ENCODE data around the gene TXNDC2. TPM values are rescaled to one million over a fixed set of nuclear protein-coding genes. Genes with fewer than 3 reads are reported as not detected.

Gene TXNDC2
- total and polyA plus RNA-seq, 9 of the 15 experiments (the other 6 are each of a cell fraction or from before 2014, with no cell fraction given), result 1.2 to 4.9 (median 2.3) TPM

DNA sequence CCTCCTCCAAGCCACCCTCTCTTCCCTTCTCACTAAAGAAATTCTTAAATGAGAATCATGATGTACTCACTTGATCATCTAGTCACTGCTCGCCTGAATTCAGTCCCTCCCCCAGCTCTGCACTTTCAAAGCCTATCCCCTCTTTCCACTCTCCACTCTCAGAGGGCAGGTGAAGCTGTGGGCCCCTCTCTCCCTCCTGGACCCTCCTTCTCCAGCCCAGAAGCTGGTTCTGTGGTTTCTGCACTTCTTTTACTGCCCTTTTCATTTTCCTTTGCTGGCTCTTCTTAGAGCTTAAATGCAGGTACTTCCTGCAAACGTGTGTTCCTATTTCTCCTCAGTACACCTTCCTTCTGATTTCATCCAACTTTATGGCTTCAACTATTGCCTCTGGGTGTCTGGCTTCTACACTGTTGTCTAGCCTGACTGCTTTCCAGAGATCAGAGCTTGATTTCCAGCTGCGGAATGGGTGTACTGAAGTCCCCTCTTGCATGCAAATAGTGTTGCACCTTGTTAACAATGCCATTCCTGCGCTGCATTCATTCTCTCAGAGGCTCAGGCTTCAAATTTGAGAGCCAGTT lies 15.3 kb upstream of the TXNDC2 start (continued):
- TF ChIP-seq, protein P1, sequence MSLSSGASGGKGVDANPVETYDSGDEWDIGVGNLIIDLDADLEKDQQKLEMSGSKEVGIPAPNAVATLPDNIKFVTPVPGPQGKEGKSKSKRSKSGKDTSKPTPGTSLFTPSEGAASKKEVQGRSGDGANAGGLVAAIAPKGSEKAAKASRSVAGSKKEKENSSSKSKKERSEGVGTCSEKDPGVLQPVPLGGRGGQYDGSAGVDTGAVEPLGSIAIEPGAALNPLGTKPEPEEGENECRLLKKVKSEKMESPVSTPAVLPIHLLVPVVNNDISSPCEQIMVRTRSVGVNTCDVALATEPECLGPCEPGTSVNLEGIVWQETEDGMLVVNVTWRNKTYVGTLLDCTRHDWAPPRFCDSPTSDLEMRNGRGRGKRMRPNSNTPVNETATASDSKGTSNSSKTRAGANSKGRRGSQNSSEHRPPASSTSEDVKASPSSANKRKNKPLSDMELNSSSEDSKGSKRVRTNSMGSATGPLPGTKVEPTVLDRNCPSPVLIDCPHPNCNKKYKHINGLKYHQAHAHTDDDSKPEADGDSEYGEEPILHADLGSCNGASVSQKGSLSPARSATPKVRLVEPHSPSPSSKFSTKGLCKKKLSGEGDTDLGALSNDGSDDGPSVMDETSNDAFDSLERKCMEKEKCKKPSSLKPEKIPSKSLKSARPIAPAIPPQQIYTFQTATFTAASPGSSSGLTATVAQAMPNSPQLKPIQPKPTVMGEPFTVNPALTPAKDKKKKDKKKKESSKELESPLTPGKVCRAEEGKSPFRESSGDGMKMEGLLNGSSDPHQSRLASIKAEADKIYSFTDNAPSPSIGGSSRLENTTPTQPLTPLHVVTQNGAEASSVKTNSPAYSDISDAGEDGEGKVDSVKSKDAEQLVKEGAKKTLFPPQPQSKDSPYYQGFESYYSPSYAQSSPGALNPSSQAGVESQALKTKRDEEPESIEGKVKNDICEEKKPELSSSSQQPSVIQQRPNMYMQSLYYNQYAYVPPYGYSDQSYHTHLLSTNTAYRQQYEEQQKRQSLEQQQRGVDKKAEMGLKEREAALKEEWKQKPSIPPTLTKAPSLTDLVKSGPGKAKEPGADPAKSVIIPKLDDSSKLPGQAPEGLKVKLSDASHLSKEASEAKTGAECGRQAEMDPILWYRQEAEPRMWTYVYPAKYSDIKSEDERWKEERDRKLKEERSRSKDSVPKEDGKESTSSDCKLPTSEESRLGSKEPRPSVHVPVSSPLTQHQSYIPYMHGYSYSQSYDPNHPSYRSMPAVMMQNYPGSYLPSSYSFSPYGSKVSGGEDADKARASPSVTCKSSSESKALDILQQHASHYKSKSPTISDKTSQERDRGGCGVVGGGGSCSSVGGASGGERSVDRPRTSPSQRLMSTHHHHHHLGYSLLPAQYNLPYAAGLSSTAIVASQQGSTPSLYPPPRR (CRISPR knock-in tag; IDR thresholded peaks at IDR 0.05; ENCODE audit: borderline replicate concordance), result no peak
- TF ChIP-seq KAT2B (IDR thresholded peaks at IDR 0.05; ENCODE audit: low read depth, low read length) (no peak), BCL6 (CRISPR knock-in tag; IDR thresholded peaks at IDR 0.05) (no peak), ZNF324 (CRISPR knock-in tag; IDR thresholded peaks at IDR 0.05) (no peak), ZNF780A (CRISPR knock-in tag; IDR thresholded peaks at IDR 0.05) (no peak), ERF (CRISPR knock-in tag; IDR thresholded peaks at IDR 0.05) (no peak), SIX5 (IDR thresholded peaks at IDR 0.05; ENCODE audit: borderline replicate concordance in 1 of 2, insufficient read depth in 1 of 2, low read depth in 1 of 2, low read length in 2 of 2) (peak in 1 of 2 experiments; percentile 20; a peak in 1 of 4 replicates), RBM34 (IDR thresholded peaks at IDR 0.05; ENCODE audit: borderline replicate concordance, insufficient read depth, low read length) (no peak), POLR2G (IDR thresholded peaks at IDR 0.05; ENCODE audit: low read depth, low read length) (no peak), KLF16 (IDR thresholded peaks at IDR 0.05) (no peak), CBFA2T3 (IDR thresholded peaks at IDR 0.05) (no peak), HEY1 (CRISPR knock-in tag; IDR thresholded peaks at IDR 0.05; ENCODE audit: borderline replicate concordance) (0 out of 2 replicates have a peak, but pooled peaks have one; percentile 46), NCOA6 (IDR thresholded peaks at IDR 0.05) (no peak), THRAP3 (IDR thresholded peaks at IDR 0.05; ENCODE audit: borderline replicate concordance) (no peak), SMARCA5 (IDR thresholded peaks at IDR 0.05) (peak; percentile 71; the same call in 1 of the 2 replicates)
- TF ChIP-seq, protein P2, sequence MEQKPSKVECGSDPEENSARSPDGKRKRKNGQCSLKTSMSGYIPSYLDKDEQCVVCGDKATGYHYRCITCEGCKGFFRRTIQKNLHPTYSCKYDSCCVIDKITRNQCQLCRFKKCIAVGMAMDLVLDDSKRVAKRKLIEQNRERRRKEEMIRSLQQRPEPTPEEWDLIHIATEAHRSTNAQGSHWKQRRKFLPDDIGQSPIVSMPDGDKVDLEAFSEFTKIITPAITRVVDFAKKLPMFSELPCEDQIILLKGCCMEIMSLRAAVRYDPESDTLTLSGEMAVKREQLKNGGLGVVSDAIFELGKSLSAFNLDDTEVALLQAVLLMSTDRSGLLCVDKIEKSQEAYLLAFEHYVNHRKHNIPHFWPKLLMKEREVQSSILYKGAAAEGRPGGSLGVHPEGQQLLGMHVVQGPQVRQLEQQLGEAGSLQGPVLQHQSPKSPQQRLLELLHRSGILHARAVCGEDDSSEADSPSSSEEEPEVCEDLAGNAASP (IDR thresholded peaks at IDR 0.05), result no peak
- TF ChIP-seq, protein P3, sequence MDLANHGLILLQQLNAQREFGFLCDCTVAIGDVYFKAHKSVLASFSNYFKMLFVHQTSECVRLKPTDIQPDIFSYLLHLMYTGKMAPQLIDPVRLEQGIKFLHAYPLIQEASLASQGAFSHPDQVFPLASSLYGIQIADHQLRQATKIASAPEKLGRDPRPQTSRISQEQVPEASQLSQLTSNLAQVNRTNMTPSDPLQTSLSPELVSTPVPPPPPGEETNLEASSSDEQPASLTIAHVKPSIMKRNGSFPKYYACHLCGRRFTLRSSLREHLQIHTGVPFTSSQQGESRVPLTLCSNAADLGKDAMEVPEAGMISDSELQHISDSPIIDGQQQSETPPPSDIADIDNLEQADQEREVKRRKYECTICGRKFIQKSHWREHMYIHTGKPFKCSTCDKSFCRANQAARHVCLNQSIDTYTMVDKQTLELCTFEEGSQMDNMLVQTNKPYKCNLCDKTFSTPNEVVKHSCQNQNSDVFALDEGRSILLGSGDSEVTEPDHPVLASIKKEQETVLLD (IDR thresholded peaks at IDR 0.05), result 0 out of 2 replicates have a peak, but pooled peaks have one; percentile 9
- TF ChIP-seq, protein P4, sequence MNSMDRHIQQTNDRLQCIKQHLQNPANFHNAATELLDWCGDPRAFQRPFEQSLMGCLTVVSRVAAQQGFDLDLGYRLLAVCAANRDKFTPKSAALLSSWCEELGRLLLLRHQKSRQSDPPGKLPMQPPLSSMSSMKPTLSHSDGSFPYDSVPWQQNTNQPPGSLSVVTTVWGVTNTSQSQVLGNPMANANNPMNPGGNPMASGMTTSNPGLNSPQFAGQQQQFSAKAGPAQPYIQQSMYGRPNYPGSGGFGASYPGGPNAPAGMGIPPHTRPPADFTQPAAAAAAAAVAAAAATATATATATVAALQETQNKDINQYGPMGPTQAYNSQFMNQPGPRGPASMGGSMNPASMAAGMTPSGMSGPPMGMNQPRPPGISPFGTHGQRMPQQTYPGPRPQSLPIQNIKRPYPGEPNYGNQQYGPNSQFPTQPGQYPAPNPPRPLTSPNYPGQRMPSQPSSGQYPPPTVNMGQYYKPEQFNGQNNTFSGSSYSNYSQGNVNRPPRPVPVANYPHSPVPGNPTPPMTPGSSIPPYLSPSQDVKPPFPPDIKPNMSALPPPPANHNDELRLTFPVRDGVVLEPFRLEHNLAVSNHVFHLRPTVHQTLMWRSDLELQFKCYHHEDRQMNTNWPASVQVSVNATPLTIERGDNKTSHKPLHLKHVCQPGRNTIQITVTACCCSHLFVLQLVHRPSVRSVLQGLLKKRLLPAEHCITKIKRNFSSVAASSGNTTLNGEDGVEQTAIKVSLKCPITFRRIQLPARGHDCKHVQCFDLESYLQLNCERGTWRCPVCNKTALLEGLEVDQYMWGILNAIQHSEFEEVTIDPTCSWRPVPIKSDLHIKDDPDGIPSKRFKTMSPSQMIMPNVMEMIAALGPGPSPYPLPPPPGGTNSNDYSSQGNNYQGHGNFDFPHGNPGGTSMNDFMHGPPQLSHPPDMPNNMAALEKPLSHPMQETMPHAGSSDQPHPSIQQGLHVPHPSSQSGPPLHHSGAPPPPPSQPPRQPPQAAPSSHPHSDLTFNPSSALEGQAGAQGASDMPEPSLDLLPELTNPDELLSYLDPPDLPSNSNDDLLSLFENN (IDR thresholded peaks at IDR 0.05; ENCODE audit: low read depth in 2 of 2, low read length in 2 of 2), result no peak

Measured in K562 (cell line).